ENCODE measurements around the gene YBEY.

Gene YBEY

GRCh38 chr21:46264046-46264689, 22.0 kb upstream of the YBEY start:
- DNase-seq (ENCODE audit: low read depth) = no peak
- no peak overlapping the region for H3K4me3 ChIP-seq (ENCODE audit: low read depth, low read length)
- TF ChIP-seq, protein P1, sequence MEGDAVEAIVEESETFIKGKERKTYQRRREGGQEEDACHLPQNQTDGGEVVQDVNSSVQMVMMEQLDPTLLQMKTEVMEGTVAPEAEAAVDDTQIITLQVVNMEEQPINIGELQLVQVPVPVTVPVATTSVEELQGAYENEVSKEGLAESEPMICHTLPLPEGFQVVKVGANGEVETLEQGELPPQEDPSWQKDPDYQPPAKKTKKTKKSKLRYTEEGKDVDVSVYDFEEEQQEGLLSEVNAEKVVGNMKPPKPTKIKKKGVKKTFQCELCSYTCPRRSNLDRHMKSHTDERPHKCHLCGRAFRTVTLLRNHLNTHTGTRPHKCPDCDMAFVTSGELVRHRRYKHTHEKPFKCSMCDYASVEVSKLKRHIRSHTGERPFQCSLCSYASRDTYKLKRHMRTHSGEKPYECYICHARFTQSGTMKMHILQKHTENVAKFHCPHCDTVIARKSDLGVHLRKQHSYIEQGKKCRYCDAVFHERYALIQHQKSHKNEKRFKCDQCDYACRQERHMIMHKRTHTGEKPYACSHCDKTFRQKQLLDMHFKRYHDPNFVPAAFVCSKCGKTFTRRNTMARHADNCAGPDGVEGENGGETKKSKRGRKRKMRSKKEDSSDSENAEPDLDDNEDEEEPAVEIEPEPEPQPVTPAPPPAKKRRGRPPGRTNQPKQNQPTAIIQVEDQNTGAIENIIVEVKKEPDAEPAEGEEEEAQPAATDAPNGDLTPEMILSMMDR (IDR thresholded peaks at IDR 0.05; ENCODE audit: insufficient read depth, low read depth, low read length, missing control alignments) = no peak

- no peak overlapping the region for H3K4me3 ChIP-seq (ENCODE audit: low read depth, low read length)
- TF ChIP-seq, protein P1 (IDR thresholded peaks at IDR 0.05; ENCODE audit: insufficient read depth, low read depth, low read length, missing control alignments) = no peak
- no peak for DNase-seq (ENCODE audit: low read depth)
These were observed 21.4 kb upstream of the YBEY start for GRCh38 chr21:46264690-46265144.

GRCh38 chr21:46265736-46266525, 20.2 kb upstream of the YBEY start:
- DNase-seq (ENCODE audit: low read depth) = no peak
- TF ChIP-seq, protein P1 (IDR thresholded peaks at IDR 0.05; ENCODE audit: insufficient read depth, low read depth, low read length, missing control alignments) = no peak
- no peak overlapping the region for H3K4me3 ChIP-seq (ENCODE audit: low read depth, low read length)

DNA sequence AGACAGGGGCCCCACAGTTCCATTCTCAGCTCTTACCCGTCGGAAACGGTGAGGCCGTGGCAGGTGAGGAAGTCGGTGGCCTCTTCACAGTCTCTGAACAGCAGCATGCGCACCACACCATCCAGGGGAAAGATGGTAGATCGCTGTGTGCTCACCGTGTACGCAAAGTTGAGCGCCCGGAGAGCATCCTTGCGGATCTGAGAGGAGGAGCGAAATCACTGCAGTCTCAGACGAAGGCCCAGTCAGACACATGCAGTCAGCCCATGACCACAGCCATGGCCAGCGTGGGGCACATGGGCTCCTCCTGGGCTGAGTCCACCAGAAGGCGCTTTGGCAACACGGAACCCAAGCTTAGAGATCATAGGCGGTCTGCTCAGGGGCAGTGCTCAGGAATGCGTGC, 19.2 kb upstream of the YBEY start:
- no peak for DNase-seq (ENCODE audit: low read depth)
- TF ChIP-seq, protein P1 (IDR thresholded peaks at IDR 0.05; ENCODE audit: insufficient read depth, low read depth, low read length, missing control alignments) = no peak

GRCh38 chr21:46268371-46268770, 17.8 kb upstream of the YBEY start:
- TF ChIP-seq, protein P1 (IDR thresholded peaks at IDR 0.05; ENCODE audit: insufficient read depth, low read depth, low read length, missing control alignments) = no peak
- DNase-seq (ENCODE audit: low read depth) = no peak
- no peak overlapping the region for H3K4me3 ChIP-seq (ENCODE audit: low read depth, low read length)

More for the DNA sequence above, 19.2 kb upstream of the YBEY start:
- no peak overlapping the region for H3K4me3 ChIP-seq (ENCODE audit: low read depth, low read length)

DNA sequence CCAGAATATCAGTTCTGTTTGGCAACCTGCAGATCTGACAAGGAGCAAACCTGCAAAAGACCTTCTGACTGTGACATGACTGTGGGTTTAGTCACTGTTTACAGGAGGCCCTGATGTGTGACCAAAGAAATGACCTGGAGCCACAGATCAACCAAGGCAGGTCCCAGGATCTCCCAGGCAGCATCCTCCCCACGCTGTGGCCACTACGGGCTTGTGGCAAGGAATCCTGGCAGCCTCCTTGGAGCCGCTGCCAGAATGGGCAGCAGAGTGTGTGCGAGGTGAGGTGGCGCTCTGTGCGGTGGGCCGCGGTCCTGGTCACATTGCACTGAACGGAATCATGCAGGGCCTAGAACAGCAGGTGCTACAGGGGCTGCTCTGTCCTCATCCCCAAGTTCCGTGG, 16.7 kb upstream of the YBEY start:
- H3K4me3 ChIP-seq (ENCODE audit: low read depth, low read length) = no peak overlapping the region
- DNase-seq (ENCODE audit: low read depth) = no peak
- TF ChIP-seq, protein P1 (IDR thresholded peaks at IDR 0.05; ENCODE audit: insufficient read depth, low read depth, low read length, missing control alignments) = no peak
